DOHH2 (cell line): ENCODE data around the gene FETUB.

Experiments
- EZH2phosphoT487 ChIP-seq: fragments of 200-600 bp; sonication (generic); IDR thresholded peaks from 2 replicates; pipeline ENCODE4 v1.6.1; 2017; ENCODE audit warnings: borderline replicate concordance, mild to moderate bottlenecking, antibody characterized with exemption, low read length, moderate library complexity, mixed read lengths
- TF ChIP-seq, protein P1 (sequence below): fragments of 200-600 bp; sonication (generic); IDR thresholded peaks from one replicate; pipeline ENCODE4 v1.5.1; 2014; ENCODE audit warnings: antibody characterized with exemption, mild to moderate bottlenecking, low read depth, low read length; ENCODE audit not compliant: poor library complexity, severe bottlenecking

DNA sequence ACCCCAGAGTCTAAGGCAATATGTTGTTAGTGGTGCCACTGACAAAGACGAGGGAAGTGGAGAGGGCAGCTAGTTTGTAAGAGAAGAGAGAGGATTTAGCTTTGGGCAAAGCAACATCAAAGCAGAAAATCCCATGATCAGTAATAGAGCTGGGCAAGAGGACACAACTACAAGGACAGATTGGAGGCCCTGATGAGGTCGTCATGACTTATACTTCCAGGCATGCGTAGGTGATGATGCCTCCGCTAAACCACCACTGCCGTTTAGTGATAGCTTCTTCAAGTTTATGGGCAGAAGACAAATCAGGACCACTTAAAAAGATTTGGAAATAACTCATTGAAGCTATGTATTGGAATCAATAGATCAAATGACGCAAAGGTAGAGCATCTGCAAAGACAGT lies 28.2 kb downstream of the FETUB start:
- TF ChIP-seq EZH2phosphoT487: no peak
- TF ChIP-seq, protein P1, sequence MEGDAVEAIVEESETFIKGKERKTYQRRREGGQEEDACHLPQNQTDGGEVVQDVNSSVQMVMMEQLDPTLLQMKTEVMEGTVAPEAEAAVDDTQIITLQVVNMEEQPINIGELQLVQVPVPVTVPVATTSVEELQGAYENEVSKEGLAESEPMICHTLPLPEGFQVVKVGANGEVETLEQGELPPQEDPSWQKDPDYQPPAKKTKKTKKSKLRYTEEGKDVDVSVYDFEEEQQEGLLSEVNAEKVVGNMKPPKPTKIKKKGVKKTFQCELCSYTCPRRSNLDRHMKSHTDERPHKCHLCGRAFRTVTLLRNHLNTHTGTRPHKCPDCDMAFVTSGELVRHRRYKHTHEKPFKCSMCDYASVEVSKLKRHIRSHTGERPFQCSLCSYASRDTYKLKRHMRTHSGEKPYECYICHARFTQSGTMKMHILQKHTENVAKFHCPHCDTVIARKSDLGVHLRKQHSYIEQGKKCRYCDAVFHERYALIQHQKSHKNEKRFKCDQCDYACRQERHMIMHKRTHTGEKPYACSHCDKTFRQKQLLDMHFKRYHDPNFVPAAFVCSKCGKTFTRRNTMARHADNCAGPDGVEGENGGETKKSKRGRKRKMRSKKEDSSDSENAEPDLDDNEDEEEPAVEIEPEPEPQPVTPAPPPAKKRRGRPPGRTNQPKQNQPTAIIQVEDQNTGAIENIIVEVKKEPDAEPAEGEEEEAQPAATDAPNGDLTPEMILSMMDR: no peak
